SH-SY5Y (cell line): Measurements from ENCODE around the gene GMDS.

Experiments
- GATA2 ChIP-seq: IDR thresholded peaks from 2 replicates; pipeline ENCODE4 v1.6.1; 2011; ENCODE audit warnings: mild to moderate bottlenecking, low read depth, low read length
- GATA3 ChIP-seq: IDR thresholded peaks from 2 replicates; pipeline ENCODE4 v1.6.1; 2011; ENCODE audit warnings: low read depth, mild to moderate bottlenecking, low read length, moderate library complexity

- TF ChIP-seq GATA3, result no peak
- TF ChIP-seq GATA2, result no peak
Measured at GRCh38 chr6:2264932-2265331, 19.5 kb upstream of the GMDS start.
